ENCODE results near the gene RXRG.

DNA sequence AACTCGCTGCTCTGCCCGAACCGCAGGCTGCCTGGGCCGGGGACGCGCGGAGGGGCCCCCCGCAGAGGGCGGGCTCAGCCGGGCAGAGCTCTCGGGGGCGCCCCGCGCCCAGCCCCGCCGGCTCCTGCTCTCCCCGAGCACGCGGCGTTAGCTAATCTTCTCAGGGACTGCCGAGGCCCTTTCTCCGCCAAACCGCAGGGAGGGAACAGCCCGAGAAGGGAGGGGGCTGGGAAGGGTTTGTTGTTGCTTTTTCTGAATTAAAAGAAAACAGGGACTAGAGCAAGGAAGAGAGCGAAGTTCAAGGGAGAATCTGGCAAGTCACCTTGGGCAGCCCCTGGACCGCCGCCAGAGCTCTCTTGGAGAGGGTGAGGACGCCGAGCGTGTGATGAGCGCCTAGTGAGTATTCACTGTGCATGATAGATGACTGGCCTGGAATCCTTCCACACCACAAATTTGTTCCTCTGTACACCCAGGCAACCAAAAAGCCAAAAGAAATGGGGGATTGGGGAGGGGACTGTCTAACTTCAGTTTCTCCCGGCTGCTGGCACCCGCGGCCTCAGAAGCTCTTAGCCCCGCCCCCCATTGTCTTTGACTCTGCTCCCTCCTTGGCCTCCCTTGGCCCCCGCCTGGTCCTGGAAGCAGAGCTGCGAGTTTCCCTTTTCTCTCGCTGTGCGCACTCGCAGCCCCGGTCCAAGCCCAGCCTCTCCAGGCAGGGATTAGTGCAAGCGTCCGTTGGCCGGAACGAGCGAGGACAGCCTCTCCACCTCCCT lies 68.7 kb downstream of the RXRG start:
- TF ChIP-seq, protein P1, sequence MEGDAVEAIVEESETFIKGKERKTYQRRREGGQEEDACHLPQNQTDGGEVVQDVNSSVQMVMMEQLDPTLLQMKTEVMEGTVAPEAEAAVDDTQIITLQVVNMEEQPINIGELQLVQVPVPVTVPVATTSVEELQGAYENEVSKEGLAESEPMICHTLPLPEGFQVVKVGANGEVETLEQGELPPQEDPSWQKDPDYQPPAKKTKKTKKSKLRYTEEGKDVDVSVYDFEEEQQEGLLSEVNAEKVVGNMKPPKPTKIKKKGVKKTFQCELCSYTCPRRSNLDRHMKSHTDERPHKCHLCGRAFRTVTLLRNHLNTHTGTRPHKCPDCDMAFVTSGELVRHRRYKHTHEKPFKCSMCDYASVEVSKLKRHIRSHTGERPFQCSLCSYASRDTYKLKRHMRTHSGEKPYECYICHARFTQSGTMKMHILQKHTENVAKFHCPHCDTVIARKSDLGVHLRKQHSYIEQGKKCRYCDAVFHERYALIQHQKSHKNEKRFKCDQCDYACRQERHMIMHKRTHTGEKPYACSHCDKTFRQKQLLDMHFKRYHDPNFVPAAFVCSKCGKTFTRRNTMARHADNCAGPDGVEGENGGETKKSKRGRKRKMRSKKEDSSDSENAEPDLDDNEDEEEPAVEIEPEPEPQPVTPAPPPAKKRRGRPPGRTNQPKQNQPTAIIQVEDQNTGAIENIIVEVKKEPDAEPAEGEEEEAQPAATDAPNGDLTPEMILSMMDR (IDR thresholded peaks at IDR 0.05), result no peak
- TF ChIP-seq POLR2A (IDR thresholded peaks at IDR 0.05), result no peak

Measured in thyroid gland (tissue), 4 donors.